KOPT-K1 (cell line): ENCODE measurements around the gene DLG1.

ENCODE experiments used
- H3K27ac ChIP-seq: fragments of 200-600 bp; sonication (generic); 2 replicates; pipeline ENCODE4 v1.5.1; 2016; ENCODE audit warnings: antibody characterized with exemption, mild to moderate bottlenecking, low read depth, low read length; ENCODE audit not compliant: poor library complexity, severe bottlenecking
- H3K36me3 ChIP-seq: fragments of 200-600 bp; sonication (generic); 2 replicates; pipeline ENCODE4 v1.5.1; 2017; ENCODE audit warnings: antibody characterized with exemption, mild to moderate bottlenecking, low read length, moderate library complexity; ENCODE audit not compliant: insufficient read depth
- H3K9me3 ChIP-seq: fragments of 200-600 bp; sonication (generic); 2 replicates; pipeline ENCODE4 v1.5.1; 2017; ENCODE audit warnings: antibody characterized with exemption, low read length, mild to moderate bottlenecking; ENCODE audit not compliant: insufficient read depth, poor library complexity, severe bottlenecking

The DLG1 gene

DNA sequence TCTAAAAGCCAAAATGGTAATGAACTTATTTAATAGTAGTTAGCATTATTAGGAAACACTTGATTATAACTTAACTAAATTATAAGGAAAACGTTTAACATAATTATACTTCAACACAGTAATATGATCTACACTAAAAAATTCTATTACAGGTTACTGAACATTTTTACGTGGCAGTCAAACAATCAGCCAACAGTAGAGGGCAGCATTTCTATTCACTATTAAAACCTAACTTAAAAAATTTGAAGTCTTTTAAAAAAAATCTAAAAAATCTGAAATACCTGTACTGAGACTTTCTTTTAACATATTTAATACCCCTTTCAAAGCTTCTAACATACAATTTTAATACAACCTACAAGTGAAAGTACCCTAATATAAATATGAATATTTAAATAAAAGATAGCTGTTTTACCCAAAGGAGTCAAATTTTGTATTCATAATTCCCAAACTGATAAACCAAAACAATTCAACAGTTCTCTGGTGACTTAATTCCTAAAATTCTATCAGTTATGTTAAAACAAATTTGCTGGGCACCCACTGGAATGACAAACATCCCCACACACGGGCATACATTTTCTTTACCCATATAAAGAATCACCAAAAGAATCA is 41.5 kb downstream of the DLG1 start:
- no peak overlapping the region for H3K27ac ChIP-seq
- 0 out of 2 replicates have a peak, but pooled peaks cover 6% of the 10 kb centered on the region for H3K36me3 ChIP-seq
- no peaks in the 10 kb centered on the region for H3K9me3 ChIP-seq

DNA sequence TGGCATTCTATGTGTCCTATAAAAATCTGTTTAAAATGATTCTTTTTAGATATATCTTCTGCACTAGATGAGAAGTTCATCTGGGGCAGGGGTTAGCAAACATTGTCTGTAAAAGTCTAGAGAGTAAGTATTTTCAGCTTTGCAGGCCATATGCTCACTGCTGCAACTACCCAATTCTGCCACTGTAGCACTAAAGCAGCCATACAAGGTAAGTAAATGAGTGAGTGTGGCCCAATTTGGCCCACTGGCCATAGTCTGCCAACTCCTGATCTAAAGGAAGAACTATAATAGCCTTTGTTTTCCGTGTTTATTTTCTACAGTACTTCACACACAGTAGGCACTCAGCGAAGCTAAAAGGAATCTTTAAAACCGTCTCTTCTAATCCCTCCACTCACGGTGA is 42.3 kb downstream of the DLG1 start:
- H3K36me3 ChIP-seq, result peaks cover 15% of the 10 kb centered on the region; the same call in 1 of the 2 replicates
- no peak overlapping the region for H3K27ac ChIP-seq
- H3K9me3 ChIP-seq, result peaks cover 3% of the 10 kb centered on the region

DNA sequence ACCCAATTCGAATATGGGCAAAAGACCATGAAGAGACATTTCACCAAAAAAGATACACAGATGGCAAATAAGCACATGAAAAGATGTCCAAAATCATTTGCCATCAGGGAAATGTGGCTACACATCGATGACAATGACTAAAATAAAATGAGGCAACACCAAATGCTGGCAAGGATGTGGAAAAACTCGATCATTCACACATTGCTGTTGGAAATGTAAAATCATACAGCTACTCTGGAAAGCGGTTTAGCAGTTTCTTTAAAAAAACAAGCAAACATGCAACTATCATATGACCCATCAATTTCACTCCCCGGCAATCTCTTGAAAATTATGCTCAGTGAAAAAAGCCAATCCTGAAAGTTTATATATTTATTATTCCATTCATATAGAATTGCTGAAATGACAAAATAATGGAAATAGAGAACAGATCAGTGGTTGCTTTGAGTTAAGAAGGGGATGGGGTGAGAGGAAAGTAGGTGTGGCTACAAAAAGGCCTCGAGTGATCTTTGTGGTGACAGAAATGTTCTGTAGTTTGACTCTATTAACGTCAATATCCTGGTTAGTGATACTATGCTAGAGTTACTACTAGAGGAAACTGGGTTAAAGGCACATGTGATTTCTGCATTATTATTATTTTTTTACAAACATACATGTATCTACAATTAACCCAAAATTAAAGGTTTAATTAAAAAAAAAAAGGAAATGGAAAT is 45.0 kb downstream of the DLG1 start:
- no peak overlapping the region for H3K27ac ChIP-seq
- peaks cover 35% of the 10 kb centered on the region for H3K36me3 ChIP-seq
- H3K9me3 ChIP-seq, result peaks cover 30% of the 10 kb centered on the region

DNA sequence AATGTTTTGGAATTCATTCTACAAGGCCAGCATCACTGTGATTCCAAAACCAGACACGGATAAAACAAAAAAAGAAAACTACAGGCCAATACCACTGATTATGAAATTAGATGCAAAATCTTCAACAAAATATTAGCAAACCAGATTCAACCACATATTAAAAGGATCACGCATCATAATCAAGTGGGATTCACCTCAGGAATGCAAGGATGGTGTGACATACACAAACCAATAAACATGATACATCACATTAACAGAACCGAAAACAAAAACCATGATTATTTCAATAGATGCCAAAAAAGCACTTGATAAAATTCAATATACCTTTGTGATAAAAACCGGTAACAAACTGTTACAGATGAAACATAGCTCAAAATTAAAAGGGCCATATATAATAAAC is 48.9 kb downstream of the DLG1 start:
- peaks cover 68% of the 10 kb centered on the region for H3K9me3 ChIP-seq
- H3K36me3 ChIP-seq, result peaks cover 72% of the 10 kb centered on the region
- H3K27ac ChIP-seq, result no peak overlapping the region

DNA sequence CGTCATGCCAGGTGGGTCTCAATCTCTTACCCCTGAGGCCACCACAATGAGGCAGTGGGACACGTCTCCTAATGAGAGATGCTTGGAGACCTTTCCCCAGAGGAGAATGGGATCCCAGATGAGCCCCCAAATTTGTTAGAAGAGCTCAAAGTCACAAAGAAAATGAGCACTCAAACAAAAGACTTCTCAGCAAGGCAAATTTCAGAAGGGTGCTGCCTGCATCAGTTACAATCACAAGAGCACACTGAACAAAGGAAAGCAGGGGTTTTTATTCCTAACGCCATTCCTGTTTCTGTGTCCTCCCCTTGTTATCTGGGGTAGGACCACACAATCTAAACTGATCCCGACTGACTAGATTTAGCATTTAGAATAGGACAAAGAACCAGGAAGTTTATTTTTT is 50.1 kb downstream of the DLG1 start:
- Histone ChIP-seq H3K27ac (no peak overlapping the region), H3K9me3 (peaks cover 80% of the 10 kb centered on the region), H3K36me3 (peaks cover 84% of the 10 kb centered on the region)

DNA sequence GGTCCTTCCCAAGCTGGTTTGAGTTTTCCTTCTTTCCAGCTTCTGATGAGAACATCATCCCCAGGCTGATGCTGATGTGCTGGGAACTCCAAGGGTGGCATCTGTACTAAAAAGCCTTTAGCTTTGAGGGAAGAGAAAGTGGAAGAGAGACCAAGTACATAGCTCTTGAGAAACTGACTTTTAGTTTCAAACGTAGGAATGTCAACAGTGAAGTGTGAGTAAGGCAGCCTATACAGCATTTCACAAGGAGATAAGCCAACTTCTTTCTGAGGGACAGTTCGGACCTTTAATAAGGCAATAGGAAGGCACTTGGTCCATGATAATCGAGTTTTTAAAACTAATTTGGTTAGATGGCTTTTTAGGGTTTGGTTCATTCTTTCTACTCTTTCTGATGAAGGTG is 53.7 kb downstream of the DLG1 start:
- peaks cover 66% of the 10 kb centered on the region for H3K36me3 ChIP-seq
- H3K27ac ChIP-seq, result no peak overlapping the region
- H3K9me3 ChIP-seq, result peaks cover 99% of the 10 kb centered on the region

DNA sequence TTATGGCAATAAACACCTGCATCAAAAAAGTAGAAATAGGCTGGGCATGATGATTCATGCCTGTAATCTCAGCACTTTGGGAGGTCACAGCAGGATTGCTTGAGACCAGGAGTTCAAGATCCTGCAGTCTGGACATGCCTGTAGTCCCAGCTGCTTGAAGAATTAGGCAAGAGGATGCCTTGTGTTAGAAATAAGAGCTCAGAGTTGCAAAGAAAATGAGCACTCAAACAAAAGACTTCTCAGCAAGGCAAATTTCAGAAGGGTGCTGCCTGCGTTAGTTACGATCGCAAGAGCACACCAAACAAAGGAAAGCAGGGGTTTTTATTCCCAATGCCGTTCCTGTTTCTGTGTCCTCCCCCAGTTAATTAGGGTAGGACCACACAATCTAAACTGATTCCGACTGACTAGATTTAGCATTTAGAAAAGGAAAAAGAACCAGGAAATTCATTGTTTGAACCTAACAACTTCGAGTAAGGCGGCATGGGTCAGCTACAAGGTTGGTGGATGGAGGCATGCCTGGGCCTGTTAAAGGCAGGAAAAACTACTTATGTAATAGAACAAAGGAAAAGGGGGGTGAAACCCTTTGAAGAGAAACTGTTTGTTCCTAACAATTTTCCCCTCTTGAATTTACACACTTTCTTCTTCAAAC is 55.5 kb downstream of the DLG1 start:
- Histone ChIP-seq H3K27ac (no peak overlapping the region), H3K9me3 (peaks cover 82% of the 10 kb centered on the region), H3K36me3 (peaks cover 53% of the 10 kb centered on the region)

DNA sequence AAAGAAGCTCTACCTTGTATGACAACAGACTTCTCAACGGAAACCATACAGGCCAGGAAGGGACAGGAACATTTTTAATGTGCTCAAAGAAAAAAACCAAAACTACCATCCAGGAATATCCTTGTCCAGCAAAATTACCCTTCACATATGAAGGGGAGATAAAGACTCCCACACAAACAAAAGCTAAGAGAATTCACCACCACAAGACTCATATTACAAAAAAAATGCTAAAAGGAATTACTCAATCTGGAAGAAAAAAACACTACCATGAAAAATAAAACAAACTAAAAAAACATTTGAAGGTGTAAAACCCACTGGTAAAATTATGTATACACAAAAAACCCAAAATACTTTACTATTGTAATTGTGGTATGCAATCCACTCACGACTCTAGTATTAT is 57.2 kb downstream of the DLG1 start:
- H3K36me3 ChIP-seq, result peaks cover 40% of the 10 kb centered on the region
- H3K9me3 ChIP-seq, result peaks cover 65% of the 10 kb centered on the region
- H3K27ac ChIP-seq, result no peak overlapping the region

DNA sequence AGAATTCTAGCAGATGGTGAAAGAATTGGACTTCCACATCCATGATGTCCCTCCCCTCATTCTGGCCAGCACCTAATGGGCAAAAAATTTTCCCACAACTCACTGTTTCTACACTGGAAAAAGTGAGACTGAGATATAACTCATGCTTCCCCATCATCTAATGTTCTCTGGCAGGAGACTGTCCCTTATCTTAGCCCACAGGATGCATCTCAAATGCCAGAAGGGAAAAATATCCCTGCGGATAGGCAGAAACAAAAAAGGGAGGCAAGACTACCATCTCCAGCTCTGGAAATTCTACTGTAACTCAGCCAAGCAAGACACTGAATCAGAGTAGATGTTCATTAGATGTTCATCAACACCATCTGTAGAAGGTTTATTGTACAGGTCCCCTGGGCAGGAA is 58.6 kb downstream of the DLG1 start:
- H3K9me3 ChIP-seq, result peaks cover 59% of the 10 kb centered on the region
- H3K36me3 ChIP-seq, result peaks cover 40% of the 10 kb centered on the region
- no peak overlapping the region for H3K27ac ChIP-seq

DNA sequence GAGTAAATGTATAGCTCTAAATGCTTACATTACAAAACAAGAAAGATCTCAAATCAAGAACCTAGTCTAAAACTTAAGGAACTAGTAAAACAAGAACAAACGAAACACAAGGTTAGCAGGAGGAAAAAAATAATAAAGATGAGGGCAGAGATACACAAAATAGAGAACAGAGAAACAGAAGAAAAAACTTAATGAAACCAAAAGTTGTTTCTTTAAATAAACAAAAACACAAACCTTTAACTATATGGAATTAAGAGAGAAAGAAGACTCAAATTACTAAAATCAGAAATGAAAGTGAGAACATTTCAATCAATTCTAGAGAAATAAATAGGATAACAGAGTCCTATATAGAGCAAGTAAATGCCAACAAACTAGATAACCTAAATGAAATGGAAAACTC is 59.6 kb downstream of the DLG1 start:
- Histone ChIP-seq H3K27ac (no peak overlapping the region), H3K9me3 (peaks cover 49% of the 10 kb centered on the region), H3K36me3 (peaks cover 30% of the 10 kb centered on the region)

DNA sequence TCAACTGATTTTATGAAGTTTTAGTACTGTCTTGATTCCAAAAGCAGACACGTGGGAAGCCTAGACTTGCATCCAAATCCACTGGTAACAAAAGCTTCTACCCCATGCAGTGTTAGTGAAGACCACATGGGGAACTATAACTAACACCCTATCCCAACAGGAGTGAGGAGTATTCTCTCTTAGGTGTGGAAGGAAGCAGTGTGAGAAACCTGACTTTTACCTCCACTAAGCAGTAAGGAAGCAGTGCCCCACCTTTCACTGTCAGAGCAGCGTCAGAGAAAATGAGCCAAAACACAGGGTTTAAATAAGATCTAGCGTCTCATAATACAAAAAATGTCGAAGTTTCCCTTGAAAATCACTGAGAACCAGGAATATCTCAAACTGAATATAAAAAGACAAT is 60.5 kb downstream of the DLG1 start:
- H3K36me3 ChIP-seq, result peaks cover 20% of the 10 kb centered on the region
- no peak overlapping the region for H3K27ac ChIP-seq
- H3K9me3 ChIP-seq, result peaks cover 39% of the 10 kb centered on the region

DNA sequence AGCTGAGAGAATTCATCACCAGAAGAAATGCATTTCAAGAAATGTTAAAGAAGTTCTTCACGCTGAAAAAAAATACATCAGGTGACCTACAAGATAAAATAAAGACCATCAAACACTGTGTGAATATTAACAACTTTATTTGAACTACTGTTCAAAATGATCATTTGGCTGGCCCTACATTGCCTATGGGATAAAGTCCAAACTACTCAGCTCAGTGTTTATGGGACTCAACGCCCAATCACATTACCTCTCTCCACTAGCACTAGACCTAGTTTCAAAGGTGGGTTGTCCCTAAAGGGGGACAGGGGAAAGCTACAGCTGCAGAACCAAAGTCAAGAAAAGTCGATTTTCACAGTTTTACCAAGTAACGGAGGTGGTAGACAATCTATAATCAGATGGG is 62.0 kb downstream of the DLG1 start:
- Histone ChIP-seq H3K27ac (no peak overlapping the region), H3K36me3 (peaks cover 15% of the 10 kb centered on the region; the same call in 1 of the 2 replicates), H3K9me3 (peaks cover 24% of the 10 kb centered on the region)

DNA sequence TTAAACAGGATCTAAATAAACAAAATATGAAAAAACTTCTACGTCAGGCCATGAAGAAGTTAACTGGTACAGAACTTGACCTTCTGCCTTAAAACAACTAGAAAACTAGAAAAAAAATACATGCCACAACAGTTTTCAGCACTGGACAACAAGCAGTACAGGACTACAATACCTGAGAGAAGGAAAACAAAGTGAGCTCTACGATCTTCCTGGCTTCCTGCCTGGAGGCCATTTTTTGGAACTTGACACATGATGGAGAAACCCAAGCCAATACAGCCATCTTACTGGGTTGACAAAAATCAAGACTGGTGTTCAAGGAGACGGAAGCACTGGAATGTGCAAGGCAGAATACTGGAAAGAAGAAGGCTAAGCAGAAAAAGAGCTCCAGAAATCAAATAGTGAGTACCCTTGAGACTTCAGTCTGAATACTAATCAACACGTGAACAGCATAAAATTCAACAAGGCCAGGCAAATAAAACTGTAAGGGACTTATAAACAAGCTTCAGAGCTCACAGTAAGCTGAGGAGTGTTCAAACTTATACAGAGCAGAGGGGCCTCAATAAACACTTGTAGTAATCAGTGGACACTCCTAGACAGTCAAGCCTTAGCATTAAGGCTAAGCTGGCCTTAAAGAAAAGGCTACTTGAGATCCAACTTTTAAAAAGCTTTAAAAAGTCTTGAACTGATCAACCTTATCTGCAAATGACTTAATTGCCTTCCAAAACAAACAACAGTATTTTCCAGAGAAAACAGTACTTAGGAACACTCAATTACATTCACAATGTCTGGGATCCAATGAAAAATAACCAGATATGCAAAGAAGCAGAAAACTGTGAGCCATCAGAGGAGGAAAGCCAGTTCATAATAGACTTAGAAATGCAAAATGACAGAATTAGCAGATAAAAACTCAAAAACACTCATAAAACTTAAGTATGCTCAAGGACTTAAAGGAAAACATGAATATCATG is 63.2 kb downstream of the DLG1 start:
- Histone ChIP-seq H3K9me3 (peaks cover 13% of the 10 kb centered on the region), H3K36me3 (peaks cover 15% of the 10 kb centered on the region; the same call in 1 of the 2 replicates), H3K27ac (no peak overlapping the region)

DNA sequence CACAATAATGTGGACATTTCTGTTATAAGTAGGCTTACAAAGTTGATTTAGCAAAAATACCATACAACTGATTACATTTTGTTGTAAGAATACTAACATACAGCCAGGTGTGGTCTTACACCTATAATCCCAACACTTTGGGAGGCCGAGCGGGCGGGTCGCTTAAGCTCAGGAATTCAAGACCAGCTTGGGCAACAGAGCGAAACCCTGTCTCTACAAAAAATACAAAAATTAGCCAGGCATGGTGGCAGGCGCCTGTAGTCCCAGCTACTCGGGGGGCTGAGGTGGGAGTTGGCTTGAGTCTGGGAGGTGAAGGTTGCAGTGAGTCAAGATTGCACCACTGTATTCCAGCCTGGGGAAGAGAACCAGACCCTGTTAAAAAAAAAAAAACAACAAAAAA is 67.1 kb downstream of the DLG1 start:
- peaks cover 14% of the 10 kb centered on the region; the same call in 1 of the 2 replicates for H3K36me3 ChIP-seq
- peaks cover 6% of the 10 kb centered on the region for H3K9me3 ChIP-seq
- no peak overlapping the region for H3K27ac ChIP-seq

DNA sequence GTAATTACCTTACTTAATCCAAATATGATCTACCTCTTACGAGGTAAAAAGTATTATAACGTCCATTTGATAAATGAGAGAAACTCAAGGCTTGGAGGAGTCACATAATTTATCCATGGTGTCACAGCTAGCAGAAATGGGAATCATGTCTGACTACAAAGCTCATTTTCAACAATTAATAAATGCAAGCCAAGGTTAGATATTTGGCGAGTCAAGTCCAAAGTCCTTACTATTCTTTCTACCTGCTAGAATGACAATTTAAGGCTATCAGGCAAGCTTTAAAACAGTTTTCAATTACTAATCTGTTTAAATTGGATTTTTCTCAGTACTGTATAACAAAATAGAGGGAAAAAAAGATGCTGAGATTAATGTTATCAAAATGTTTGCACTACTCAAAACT is 68.6 kb downstream of the DLG1 start:
- no peaks in the 10 kb centered on the region for H3K36me3 ChIP-seq
- H3K27ac ChIP-seq, result no peak overlapping the region
- no peaks in the 10 kb centered on the region for H3K9me3 ChIP-seq
